GM21529 (cell line): ENCODE measurements around the gene HCN1.

ENCODE experiments used
- ATAC-seq: cut with Tn5 transposase; IDR thresholded peaks from one replicate; pipeline ENCODE4 v1.9.1; 2021; ENCODE audit not compliant: unreplicated experiment

HCN1 gene

GRCh38 chr5:45696206-45696836 is at the start of gene HCN1:
TSS of gene HCN1 (minus strand) at chr5:45696380.
- peak; percentile 59 for ATAC-seq

DNA sequence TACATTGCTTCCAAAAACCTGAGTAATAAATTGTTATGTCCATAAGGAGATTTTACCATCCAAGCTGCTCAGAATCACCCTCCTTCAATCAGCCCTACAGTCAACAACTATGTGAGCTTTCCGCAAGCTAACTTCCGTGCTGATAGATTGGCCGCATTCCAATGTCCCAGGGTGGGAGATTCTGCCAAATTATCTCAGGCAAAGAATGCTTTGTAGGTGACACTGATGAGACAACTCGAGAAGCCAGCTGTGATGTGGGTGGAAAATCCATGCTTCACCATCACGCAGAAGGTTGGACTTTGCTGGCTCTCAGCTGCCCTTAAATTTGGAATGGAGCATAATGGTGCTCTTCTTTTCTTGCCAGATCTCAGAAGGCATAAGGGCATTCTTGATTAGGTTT is 44.9 kb upstream of the HCN1 start:
- no peak for ATAC-seq

- ATAC-seq: no peak
Measured at GRCh38 chr5:45737153-45737552, 41.0 kb upstream of the HCN1 start.

DNA sequence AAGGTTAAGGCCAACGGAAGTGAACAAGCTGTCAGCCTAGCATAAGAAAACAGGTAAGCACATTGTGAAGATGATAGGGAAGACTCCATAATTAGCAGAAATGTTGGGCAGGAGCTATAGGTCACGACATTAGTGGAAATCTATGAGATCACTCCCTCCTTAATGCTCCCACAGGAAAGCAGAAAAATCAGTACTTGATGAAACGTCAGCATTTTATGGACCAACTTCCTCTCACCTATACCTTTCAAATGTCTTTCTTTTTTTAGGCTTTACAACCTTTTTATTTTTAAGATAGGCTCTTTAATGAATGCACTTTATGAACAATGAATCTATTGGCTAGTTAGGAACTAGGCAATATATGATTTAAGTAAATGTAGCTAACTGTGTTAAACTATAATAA is 29.4 kb upstream of the HCN1 start:
- no peak for ATAC-seq

GRCh38 chr5:45697201-45697600 is 1.0 kb upstream of the HCN1 start:
- ATAC-seq: no peak

- no peak for ATAC-seq
Measured at GRCh38 chr5:45695804-45696156, 400 bp downstream of the HCN1 start.

GRCh38 chr5:45694971-45695803 is 993 bp downstream of the HCN1 start:
- ATAC-seq: no peak

- no peak for ATAC-seq
Measured at GRCh38 chr5:45694255-45694814, 1.8 kb downstream of the HCN1 start.

GRCh38 chr5:45692481-45692880 is 3.7 kb downstream of the HCN1 start:
- no peak for ATAC-seq

GRCh38 chr5:45691656-45692055 is 4.5 kb downstream of the HCN1 start:
- ATAC-seq: no peak

DNA sequence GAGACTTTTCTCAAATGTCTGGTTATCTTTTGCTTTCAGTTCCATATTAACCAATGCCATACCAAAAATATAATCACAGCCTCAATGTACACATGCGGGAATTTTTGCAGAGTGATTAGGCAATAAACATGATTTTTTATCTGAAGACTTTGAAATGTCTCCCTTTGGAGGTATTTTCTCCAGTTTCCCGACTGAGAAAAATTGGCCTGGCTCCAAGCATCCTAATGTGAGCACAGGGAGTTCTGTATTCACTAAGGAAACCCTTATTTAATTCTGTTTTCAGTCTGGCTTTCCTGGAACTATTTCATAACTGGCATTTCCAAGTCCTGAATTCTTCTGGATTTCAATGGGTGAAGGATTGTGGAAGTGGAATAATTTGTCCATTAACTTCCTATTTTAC is 8.5 kb downstream of the HCN1 start:
- ATAC-seq: no peak

- no peak for ATAC-seq
Measured at GRCh38 chr5:45686620-45687019, 9.6 kb downstream of the HCN1 start.

- no peak for ATAC-seq
Measured at GRCh38 chr5:45684118-45684517, 12.1 kb downstream of the HCN1 start.

GRCh38 chr5:45680950-45681349 is 15.2 kb downstream of the HCN1 start:
- no peak for ATAC-seq

DNA sequence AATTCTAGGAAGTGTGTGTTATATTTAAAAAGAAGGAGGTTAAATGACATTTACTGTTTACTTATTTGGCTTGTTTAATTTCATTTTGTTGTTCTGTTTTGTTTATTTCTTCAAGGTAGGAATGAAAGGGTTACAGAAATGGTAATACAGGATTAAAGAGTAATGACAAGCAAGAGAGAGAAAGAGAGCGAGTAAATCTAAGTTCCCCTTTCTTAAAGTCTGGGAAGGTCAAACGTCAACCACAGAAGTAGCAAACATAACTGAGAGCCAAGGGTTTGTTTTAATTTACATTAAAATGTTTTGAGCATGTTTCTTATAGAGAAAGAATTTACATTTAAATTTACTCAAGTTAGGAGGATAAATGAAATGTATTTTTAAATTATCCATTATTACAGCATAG is 18.7 kb downstream of the HCN1 start:
- no peak for ATAC-seq

DNA sequence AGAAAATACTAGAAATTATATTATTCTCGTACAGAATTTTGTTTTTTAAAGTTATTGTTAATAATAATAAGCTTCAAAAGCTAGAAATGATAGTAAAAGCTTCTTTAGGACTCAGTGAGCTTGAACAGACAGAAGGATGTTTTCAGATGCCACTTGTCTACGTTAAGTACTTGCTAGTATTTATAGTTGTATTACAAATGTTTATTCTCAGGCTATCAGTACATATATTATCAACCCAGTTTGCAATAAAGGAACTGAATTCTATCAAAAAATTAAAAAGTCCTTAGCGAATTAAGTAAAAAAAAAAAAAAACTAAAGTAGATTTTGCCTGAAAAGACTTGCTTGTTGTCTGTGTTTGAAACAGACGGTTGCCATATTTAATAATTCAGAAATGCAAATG is 23.9 kb downstream of the HCN1 start:
- no peak for ATAC-seq

DNA sequence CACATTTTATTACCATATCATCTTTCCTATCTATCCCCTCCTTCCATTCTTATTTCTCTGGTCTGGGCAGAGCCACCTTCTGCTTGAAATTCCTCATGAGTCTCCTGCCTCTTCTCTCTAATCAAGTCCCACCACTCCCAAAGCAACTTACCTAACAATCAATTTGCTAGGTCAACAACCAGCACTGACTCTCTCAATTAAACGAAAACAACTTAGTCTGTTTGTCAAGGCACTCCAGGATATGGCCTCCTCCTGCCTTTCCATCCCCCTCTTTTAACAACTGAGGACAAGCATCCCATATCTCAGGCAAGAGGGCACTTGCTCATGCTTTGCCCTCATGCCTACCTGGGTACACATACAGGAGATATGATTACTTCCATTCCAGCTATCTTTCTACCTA is 47.4 kb downstream of the HCN1 start:
- ATAC-seq: no peak

DNA sequence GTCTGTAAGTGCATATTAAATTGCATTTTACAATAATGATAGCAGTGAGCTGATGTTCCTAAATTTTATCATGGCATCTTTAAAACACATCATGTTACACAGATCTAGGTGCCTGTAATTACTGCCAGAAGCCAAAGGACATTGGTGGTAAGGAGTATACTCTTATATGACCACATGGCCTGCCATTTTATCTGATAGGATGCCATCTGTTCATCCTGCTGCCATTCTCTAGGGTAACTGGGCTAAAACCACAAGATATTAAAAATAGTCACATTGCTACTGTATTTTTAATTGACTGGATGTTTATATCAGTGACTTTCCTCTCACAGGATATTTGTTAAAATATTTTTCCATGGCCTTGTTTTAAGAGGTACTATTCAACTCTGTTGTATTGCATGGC is 53.1 kb downstream of the HCN1 start:
- no peak for ATAC-seq

- ATAC-seq: no peak
Measured at GRCh38 chr5:45642370-45642769, 53.8 kb downstream of the HCN1 start.

- ATAC-seq: no peak
Measured at GRCh38 chr5:45639040-45639439, 57.1 kb downstream of the HCN1 start.

- no peak for ATAC-seq
Measured at GRCh38 chr5:45627076-45627656, 69.0 kb downstream of the HCN1 start.

- no peak for ATAC-seq
Measured at GRCh38 chr5:45623832-45624231, 72.3 kb downstream of the HCN1 start.
